ENCODE results near the gene COQ3.

DNA sequence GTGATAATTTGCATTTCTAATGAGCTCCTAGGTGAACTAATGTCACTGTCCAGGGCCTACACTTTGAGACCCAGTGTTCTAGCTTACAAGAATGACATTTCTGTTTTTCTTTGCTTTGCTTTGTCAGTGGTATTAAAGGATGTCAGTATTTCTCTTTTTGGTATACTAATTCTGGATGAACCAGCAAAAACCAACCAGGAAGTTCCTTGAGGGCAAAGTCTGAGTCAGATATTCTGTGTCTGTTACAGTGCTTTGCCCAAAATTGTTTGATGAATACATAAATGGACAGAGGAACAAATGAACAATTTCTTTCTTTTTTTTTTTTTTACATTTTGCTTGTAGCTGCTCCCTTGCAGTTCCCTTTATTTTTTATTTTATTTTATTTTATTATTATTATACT is 15.4 kb downstream of the COQ3 start:
- TF ChIP-seq, protein P1, sequence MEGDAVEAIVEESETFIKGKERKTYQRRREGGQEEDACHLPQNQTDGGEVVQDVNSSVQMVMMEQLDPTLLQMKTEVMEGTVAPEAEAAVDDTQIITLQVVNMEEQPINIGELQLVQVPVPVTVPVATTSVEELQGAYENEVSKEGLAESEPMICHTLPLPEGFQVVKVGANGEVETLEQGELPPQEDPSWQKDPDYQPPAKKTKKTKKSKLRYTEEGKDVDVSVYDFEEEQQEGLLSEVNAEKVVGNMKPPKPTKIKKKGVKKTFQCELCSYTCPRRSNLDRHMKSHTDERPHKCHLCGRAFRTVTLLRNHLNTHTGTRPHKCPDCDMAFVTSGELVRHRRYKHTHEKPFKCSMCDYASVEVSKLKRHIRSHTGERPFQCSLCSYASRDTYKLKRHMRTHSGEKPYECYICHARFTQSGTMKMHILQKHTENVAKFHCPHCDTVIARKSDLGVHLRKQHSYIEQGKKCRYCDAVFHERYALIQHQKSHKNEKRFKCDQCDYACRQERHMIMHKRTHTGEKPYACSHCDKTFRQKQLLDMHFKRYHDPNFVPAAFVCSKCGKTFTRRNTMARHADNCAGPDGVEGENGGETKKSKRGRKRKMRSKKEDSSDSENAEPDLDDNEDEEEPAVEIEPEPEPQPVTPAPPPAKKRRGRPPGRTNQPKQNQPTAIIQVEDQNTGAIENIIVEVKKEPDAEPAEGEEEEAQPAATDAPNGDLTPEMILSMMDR (IDR thresholded peaks at IDR 0.05) = no peak
- TF ChIP-seq POLR2A (IDR thresholded peaks at IDR 0.05) = no peak
